Heart left ventricle (tissue), 13 donors: ENCODE results near the gene G6PC3.

Experiments
- POLR2A ChIP-seq, 2 donors: fragments of 450-650 bp; IDR thresholded peaks; one replicate each; pipeline ENCODE4 v1.6.1; 2017; ENCODE audit warnings: antibody characterized with exemption in 2 of 2, mild to moderate bottlenecking in 2 of 2, moderate library complexity in 2 of 2
- TF ChIP-seq, protein P1 (sequence below), 12 donors: fragments of 200-600 bp; sonication (generic) in 4 of 12; IDR thresholded peaks; one replicate each; pipeline versions ENCODE4 v1.5.0 to v1.8.0; 2018 to 2022; ENCODE audit warnings: antibody characterized with exemption in 12 of 12, mild to moderate bottlenecking in 5 of 12
- donor health status: ischemic (EF 13 %, LVEDD 7.1; RV severe dilation, severe dysfunction).
- donor health status: DM: no; HTN: yes; CAD: no.
- donor health status: DM: no; HTN: no; CAD: no.
- donor health status: ischemic (EF 25% LVEDD 6.9; RV normal size, moderate dysfunction).
- donor health status: ischemic (EF 25% LVEDD 5.7; RV mildly dilated, moderate dysfunction).
- donor health status: ischemic (EF 35%, LVEDD 5.7; RV mildly dilated, moderate dysfunction).
- donor health status: nonischemic (EF 11% LVEDD 7.7; RV severe dilation, severe dysfunction).
- donor health status: DM: yes; HTN: yes; CAD: no.
- donor health status: PGD.
- donor health status: ischemic (EF 29% LVEDD 5.4; RV normal size, mild dysfunction).
- donor health status: nonischemic (EF 23%, LVEDD 6.1; RV moderate dilation, normal function).

DNA sequence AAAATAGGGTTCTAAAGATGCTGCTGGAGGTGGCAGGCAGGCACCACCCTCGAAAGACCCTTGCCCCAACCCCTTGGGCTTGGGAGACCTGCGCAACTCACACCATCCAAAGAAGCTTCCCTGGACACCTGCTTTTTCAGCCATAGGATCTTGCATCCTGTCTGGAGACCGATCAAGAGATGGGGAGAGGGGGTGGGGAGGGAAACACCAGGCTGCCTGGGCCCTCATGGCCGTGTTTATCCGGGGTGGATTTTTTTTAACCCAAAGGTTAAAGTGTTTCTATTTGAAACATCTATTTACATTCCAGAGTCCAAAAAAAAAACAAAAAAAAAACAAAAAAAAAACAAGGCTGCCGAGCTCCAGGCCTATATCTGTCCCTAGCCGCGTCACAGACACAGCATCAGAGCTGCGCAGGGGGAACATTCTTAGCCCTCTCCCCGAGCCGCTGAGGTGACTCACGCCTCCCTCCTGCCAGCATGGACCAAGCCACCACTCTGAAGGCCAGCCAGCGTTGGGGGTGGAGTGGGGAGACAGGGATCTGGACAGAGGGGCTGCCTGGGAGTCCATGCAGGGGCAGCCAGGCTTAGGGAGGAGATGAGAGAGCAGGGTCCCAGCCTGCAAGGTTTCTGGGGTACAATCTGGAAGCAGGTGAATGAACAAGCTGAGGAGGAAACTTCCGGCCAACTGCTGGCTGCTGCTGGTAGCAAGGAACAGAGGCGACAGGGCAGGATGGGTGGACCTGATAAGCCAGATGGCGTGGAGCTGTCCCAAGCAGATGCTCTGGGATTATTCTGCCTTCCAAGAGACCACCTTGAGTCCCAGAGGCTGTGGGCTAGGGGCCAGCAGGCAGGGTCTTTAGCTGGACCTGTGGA, 38.1 kb downstream of the G6PC3 start:
- TF ChIP-seq, protein P1, sequence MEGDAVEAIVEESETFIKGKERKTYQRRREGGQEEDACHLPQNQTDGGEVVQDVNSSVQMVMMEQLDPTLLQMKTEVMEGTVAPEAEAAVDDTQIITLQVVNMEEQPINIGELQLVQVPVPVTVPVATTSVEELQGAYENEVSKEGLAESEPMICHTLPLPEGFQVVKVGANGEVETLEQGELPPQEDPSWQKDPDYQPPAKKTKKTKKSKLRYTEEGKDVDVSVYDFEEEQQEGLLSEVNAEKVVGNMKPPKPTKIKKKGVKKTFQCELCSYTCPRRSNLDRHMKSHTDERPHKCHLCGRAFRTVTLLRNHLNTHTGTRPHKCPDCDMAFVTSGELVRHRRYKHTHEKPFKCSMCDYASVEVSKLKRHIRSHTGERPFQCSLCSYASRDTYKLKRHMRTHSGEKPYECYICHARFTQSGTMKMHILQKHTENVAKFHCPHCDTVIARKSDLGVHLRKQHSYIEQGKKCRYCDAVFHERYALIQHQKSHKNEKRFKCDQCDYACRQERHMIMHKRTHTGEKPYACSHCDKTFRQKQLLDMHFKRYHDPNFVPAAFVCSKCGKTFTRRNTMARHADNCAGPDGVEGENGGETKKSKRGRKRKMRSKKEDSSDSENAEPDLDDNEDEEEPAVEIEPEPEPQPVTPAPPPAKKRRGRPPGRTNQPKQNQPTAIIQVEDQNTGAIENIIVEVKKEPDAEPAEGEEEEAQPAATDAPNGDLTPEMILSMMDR (IDR thresholded peaks at IDR 0.05): no peak
- TF ChIP-seq POLR2A (IDR thresholded peaks at IDR 0.05): peak in 1 of 2 donors; percentile 52
